CD4-positive, alpha-beta T cell (primary cell): ENCODE results near the gene ZNF808. TPM values are rescaled to one million over a fixed set of nuclear protein-coding genes. Genes with fewer than 3 reads are reported as not detected.
"Not testable (repeated sequence)": the region's sequence is repeated elsewhere in the genome, so short reads cannot be mapped to it uniquely, and the experiment has no call there.

Source experiments
- ATAC-seq: fragments of 200-7000 bp; cut with Tn5 transposase; one replicate; pipeline ENCODE4 v1.10.0; 2022; ENCODE audit warnings: mild to moderate bottlenecking; ENCODE audit not compliant: poor library complexity
- CTCF ChIA-PET: fragments of 350-600 bp; sonication (Branson Sonifier 250); formaldehyde crosslinking; loops from one replicate; lab custom pipeline; 2021; ENCODE audit warnings: antibody characterized with exemption, inconsistent platforms; lab: Charles Lee
- POLR2A ChIA-PET: fragments of 350-600 bp; sonication (Branson Sonifier 250); formaldehyde crosslinking; loops from one replicate; lab custom pipeline; 2021; ENCODE audit warnings: antibody characterized with exemption, inconsistent platforms; lab: Charles Lee
- DNase-seq, 14 experiments: peaks; one replicate each; pipeline ENCODE4 v3.0.0-alpha.2; 2013 to 2020; ENCODE audit warnings: mixed read lengths in 2 of 14
- H3K27ac ChIP-seq, 2 donors: one replicate each; pipeline versions ENCODE4 v1.5.1 to v1.7.0; 2013; ENCODE audit warnings: low read length in 2 of 2, low read depth in 1 of 2, mild to moderate bottlenecking in 1 of 2
- H3K27me3 ChIP-seq, 2 experiments: 1 replicate in 1 of 2; 2 replicates in 1 of 2; pipeline versions ENCODE4 v1.6.1 to v1.7.0; 2013; ENCODE audit warnings: low read length in 2 of 2, control low read depth in 1 of 2, mild to moderate bottlenecking in 1 of 2, moderate library complexity in 1 of 2; ENCODE audit not compliant: insufficient read depth in 2 of 2, control insufficient read depth in 1 of 2
- H3K36me3 ChIP-seq: one replicate; pipeline ENCODE4 v1.6.1; 2013; ENCODE audit warnings: low read length, control low read depth; ENCODE audit not compliant: insufficient read depth
- H3K4me1 ChIP-seq: one replicate; pipeline ENCODE4 v1.6.1; 2013; ENCODE audit warnings: low read length, control low read depth; ENCODE audit not compliant: insufficient read depth
- H3K4me3 ChIP-seq: one replicate; pipeline ENCODE4 v1.5.1; 2013; ENCODE audit warnings: mild to moderate bottlenecking, low read length, moderate library complexity
- H3K9me3 ChIP-seq, 2 experiments: 1 replicate in 1 of 2; 2 replicates in 1 of 2; pipeline versions ENCODE4 v1.6.1 to v1.7.0; 2013; ENCODE audit warnings: low read length in 2 of 2, mild to moderate bottlenecking in 2 of 2, control low read depth in 1 of 2, moderate library complexity in 1 of 2; ENCODE audit not compliant: control insufficient read depth in 1 of 2, insufficient read depth in 1 of 2
- H3K27ac Mint-ChIP-seq: one replicate; pipeline ENCODE4 v1.8.0; 2020; ENCODE audit warnings: mixed read lengths
- H3K27me3 Mint-ChIP-seq: one replicate; pipeline ENCODE4 v1.8.0; 2021; ENCODE audit warnings: mixed read lengths
- H3K36me3 Mint-ChIP-seq: one replicate; pipeline ENCODE4 v1.8.0; 2021; ENCODE audit warnings: low read depth, mixed read lengths
- H3K4me1 Mint-ChIP-seq: one replicate; pipeline ENCODE4 v1.8.0; 2021; ENCODE audit warnings: low read depth, mixed read lengths
- H3K4me3 Mint-ChIP-seq: one replicate; pipeline ENCODE4 v1.8.0; 2020; ENCODE audit warnings: mild to moderate bottlenecking, mixed read lengths
- H3K9me3 Mint-ChIP-seq: one replicate; pipeline ENCODE4 v1.8.0; 2020; ENCODE audit warnings: mixed read lengths
- CTCF ChIP-seq: fragments of 200-600 bp; IDR thresholded peaks from one replicate; pipeline ENCODE4 v1.8.0; 2022; ENCODE audit warnings: antibody characterized with exemption, mild to moderate bottlenecking
- intact Hi-C, 2 experiments: fragments of 100-400 bp; cut with DNase I in 1 of 2; cut with micrococcal nuclease in 1 of 2; formaldehyde crosslinking; loops; one replicate each; pipeline versions ENCODE4 v1.15.1 to v1.9.0; 2023 to 2025; cut with DNase I, micrococcal nuclease
- total RNA-seq, 174 experiments: library from RNA in 2 of 174; stranded (reverse) in 2 of 174; gene quantifications; one replicate each; pipeline ENCODE4 v1.2.3 and lab custom pipeline; 2021 to 2026

ZNF808 gene
- total RNA-seq, 2 experiments from 2014 or later, result 13.4 to 15.3 TPM

DNA sequence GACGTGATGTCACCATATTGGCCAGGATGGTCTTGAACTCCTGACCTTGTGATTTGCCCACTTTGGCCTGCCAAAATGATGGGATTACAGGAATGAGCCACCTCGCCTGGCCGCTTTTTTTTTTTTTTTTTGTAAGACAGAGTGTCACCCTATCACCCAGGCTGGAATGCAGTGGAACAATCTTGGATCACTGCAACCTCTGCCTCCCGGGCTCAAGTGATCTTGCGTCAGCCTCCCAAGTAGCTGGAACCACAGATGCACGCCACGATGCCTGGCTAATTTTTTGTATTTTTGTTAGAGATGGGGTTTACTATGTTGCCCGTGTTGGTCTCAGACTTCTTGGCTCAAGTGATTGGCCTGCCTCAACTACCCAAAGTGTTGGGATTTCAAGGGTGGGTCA is 28.9 kb upstream of the ZNF808 start:
- H3K27me3 Mint-ChIP-seq, result no peaks in the 10 kb centered on the region
- Histone ChIP-seq H3K9me3 (peaks cover 36 to 66% of the 10 kb centered on the region in 2 experiments), H3K4me3 (no peak overlapping the region), H3K4me1 (no peaks in the 10 kb centered on the region), H3K36me3 (no peaks in the 10 kb centered on the region), H3K27ac (no peak overlapping the region), H3K27me3 (no peaks in the 10 kb centered on the region)
- H3K9me3 Mint-ChIP-seq, result peaks cover 23% of the 10 kb centered on the region
- TF ChIP-seq CTCF, result no peak
- no peak overlapping the region for H3K27ac Mint-ChIP-seq
- H3K36me3 Mint-ChIP-seq, result peaks cover 85% of the 10 kb centered on the region
- ATAC-seq, result no peak
- no peak for DNase-seq
- H3K4me3 Mint-ChIP-seq, result no peak overlapping the region
- intact Hi-C loops, result no loop called here
- CTCF ChIA-PET, result no interaction called here
- POLR2A ChIA-PET, result no interaction called here
- H3K4me1 Mint-ChIP-seq, result no peaks in the 10 kb centered on the region

DNA sequence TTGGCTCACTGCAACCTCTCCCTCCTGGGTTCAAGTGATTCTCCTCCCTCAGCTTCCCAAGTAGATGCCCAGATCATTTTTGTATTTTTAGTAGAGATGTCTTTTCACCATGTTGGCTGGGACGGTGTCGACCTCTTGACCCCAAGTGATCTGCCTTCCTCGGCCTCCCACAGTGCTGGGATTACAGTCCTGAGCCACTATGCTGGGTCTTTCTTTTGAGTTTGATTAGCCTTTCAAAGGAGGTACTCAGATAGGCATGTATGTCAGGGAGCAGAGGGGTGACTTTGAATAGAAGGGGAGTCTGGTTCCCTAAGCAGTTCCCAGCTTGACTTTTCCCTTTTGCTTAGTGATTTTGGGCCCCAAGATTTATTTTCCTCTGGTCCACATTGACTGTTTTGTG is 27.0 kb upstream of the ZNF808 start:
- H3K9me3 Mint-ChIP-seq, result peaks cover 24% of the 10 kb centered on the region
- H3K27ac Mint-ChIP-seq, H3K36me3 ChIP-seq, H3K27me3 Mint-ChIP-seq, H3K27ac ChIP-seq, ATAC-seq, intact Hi-C loops, CTCF ChIA-PET, H3K4me1 Mint-ChIP-seq, H3K4me3 ChIP-seq, DNase-seq, POLR2A ChIA-PET, H3K27me3 ChIP-seq, H3K4me3 Mint-ChIP-seq, H3K4me1 ChIP-seq: not testable (repeated sequence)
- peaks cover 87% of the 10 kb centered on the region for H3K36me3 Mint-ChIP-seq
- H3K9me3 ChIP-seq, result peaks cover 33 to 69% of the 10 kb centered on the region in 2 experiments

DNA sequence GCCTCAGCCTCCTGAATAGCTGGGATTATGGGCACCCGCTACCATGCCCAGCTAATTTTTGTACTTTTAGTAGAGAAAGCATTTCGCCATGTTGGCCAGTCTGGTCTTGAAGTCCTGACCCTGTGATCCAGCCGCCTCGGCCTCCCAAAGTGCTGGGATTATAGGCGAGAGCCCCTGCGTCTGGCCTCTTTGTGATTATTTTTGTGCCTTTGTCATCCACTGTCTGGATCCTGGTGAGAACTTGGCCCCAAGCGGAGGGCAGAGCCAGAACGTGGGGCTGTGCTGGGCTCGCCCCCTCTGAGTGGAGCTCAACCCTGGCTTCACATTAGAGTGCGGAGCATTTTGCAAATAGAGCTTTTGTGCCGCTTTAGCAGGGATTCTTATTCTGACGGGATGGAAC is 26.5 kb upstream of the ZNF808 start:
- POLR2A ChIA-PET, H3K4me1 ChIP-seq, H3K27ac Mint-ChIP-seq, ATAC-seq, H3K27me3 Mint-ChIP-seq, H3K4me3 ChIP-seq, H3K36me3 ChIP-seq, H3K4me1 Mint-ChIP-seq, H3K27me3 ChIP-seq, H3K4me3 Mint-ChIP-seq, CTCF ChIA-PET, DNase-seq, H3K27ac ChIP-seq, intact Hi-C loops: not testable (repeated sequence)
- peaks cover 22% of the 10 kb centered on the region for H3K9me3 Mint-ChIP-seq
- H3K9me3 ChIP-seq, result peaks cover 33 to 66% of the 10 kb centered on the region in 2 experiments
- peaks cover 87% of the 10 kb centered on the region for H3K36me3 Mint-ChIP-seq

DNA sequence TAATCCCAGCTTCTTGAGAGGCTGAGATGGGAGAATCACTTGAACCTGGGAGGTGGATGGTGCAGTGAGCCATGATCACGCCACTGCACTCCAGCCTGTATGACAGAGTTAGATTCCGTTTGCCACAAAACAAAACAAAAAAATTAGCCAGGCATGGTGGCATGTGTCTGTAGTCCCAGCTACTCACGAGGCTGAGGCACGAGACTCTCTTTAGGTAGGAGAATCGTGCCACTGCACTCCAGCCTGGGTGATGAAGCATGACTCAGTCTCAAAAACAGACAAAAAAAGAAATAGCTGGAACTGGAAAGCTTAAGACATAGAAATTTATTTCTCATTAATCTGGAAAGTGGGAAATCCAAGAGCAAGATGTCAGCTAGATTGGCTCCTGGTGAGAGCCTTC is 20.2 kb upstream of the ZNF808 start:
- H3K4me1 ChIP-seq, result no peaks in the 10 kb centered on the region
- no peak overlapping the region for H3K27ac ChIP-seq
- ATAC-seq (no peak), DNase-seq (no peak)
- no peak overlapping the region for H3K4me3 Mint-ChIP-seq
- ChIA-PET POLR2A (no interaction called here), CTCF (no interaction called here)
- peaks cover 35 to 56% of the 10 kb centered on the region in 2 experiments for H3K9me3 ChIP-seq
- H3K27me3 ChIP-seq, result no peaks in the 10 kb centered on the region
- H3K36me3 ChIP-seq, result no peaks in the 10 kb centered on the region
- H3K4me1 Mint-ChIP-seq, result no peaks in the 10 kb centered on the region
- H3K27ac Mint-ChIP-seq, result no peak overlapping the region
- peaks cover 94% of the 10 kb centered on the region for H3K36me3 Mint-ChIP-seq
- H3K27me3 Mint-ChIP-seq, result no peaks in the 10 kb centered on the region
- no peak for TF ChIP-seq CTCF
- H3K4me3 ChIP-seq, result no peak overlapping the region
- H3K9me3 Mint-ChIP-seq, result peaks cover 21% of the 10 kb centered on the region
- intact Hi-C loops, result no loop called here
